ENCODE results near the gene FUS. TPM values are rescaled to one million over a fixed set of nuclear protein-coding genes. Genes with fewer than 3 reads are reported as not detected.

Gene FUS
- total and polyA plus RNA-seq, 9 of the 15 experiments (the other 6 are each of a cell fraction or from before 2014, with no cell fraction given) = 43.9 to 575 (median 87.2) TPM

- TF ChIP-seq ZBTB40 (IDR thresholded peaks at IDR 0.05) (peak; percentile 62; the same call in 1 of the 2 replicates), ZBTB40 (CRISPR knock-in tag; IDR thresholded peaks at IDR 0.05) (no peak), TSC22D4 (tag; IDR thresholded peaks at IDR 0.05) (no peak), MLLT1 (IDR thresholded peaks at IDR 0.05) (peak; percentile 79 to 86; a peak in 3 of 4 replicates), DIDO1 (tag; IDR thresholded peaks at IDR 0.05; ENCODE audit: low read depth) (no peak), RHOXF2B (CRISPR knock-in tag; conservative IDR thresholded peaks at IDR 0.05) (no peak), ZNF121 (CRISPR knock-in tag; conservative IDR thresholded peaks at IDR 0.05) (no peak), ETV5 (CRISPR knock-in tag; IDR thresholded peaks at IDR 0.05; ENCODE audit: low read depth) (peak; percentile 70), PHTF2 (CRISPR knock-in tag; IDR thresholded peaks at IDR 0.05) (peak; percentile 9; the same call in 1 of the 2 replicates), TARDBP (IDR thresholded peaks at IDR 0.05) (peak; percentile 85; the same call in 1 of the 2 replicates), HLTF (IDR thresholded peaks at IDR 0.05) (no peak; the same call in 1 of the 2 replicates), POLR2G (IDR thresholded peaks at IDR 0.05; ENCODE audit: low read depth, low read length) (peak; percentile 97), ETV1 (tag; conservative IDR thresholded peaks at IDR 0.05; ENCODE audit: low read depth) (no peak; the same call in 1 of the 2 replicates), SMARCE1 (IDR thresholded peaks at IDR 0.05) (no peak; the same call in 1 of the 2 replicates), ZNF584 (CRISPR knock-in tag; IDR thresholded peaks at IDR 0.05; ENCODE audit: low read depth) (no peak), PHF20 (IDR thresholded peaks at IDR 0.05; ENCODE audit: partially characterized antibody) (peak; percentile 73), HNRNPLL (IDR thresholded peaks at IDR 0.05; ENCODE audit: low read depth, low read length, poor library complexity, severe bottlenecking) (peak; percentile 93)
Measured at GRCh38 chr16:31179747-31180459, at the start of gene FUS (continued).
